Naive thymus-derived CD4-positive, alpha-beta T cell (primary cell): ENCODE measurements around the gene GLIS1. TPM values are rescaled to one million over a fixed set of nuclear protein-coding genes. Genes with fewer than 3 reads are reported as not detected.

Experiments
- ATAC-seq: fragments of 150-1000 bp; cut with Tn5 transposase; 2 replicates; pipeline ENCODE4 v1.10.0; 2021; ENCODE audit warnings: mild to moderate bottlenecking, moderate library complexity
- CTCF ChIA-PET: fragments of 350-600 bp; sonication (Branson Sonifier 250); formaldehyde crosslinking; loops from one replicate; lab custom pipeline; 2021; ENCODE audit warnings: antibody characterized with exemption; lab: Charles Lee
- POLR2A ChIA-PET: fragments of 350-600 bp; sonication (Branson Sonifier 250); formaldehyde crosslinking; loops from one replicate; lab custom pipeline; 2021; ENCODE audit warnings: antibody characterized with exemption, inconsistent platforms; lab: Charles Lee
- DNase-seq, 9 donors: peaks; one replicate each; pipeline versions ENCODE4 v3.0.0 to v3.0.0-alpha.2; 2020 to 2022; ENCODE audit warnings: mixed read lengths in 1 of 9
- H3K27ac ChIP-seq: one replicate; pipeline ENCODE4 v1.7.0; 2013; ENCODE audit warnings: mild to moderate bottlenecking, low read depth, low read length, moderate library complexity
- H3K27me3 ChIP-seq, 2 donors: one replicate each; pipeline ENCODE4 v1.7.0; 2013; ENCODE audit warnings: low read length in 2 of 2, mild to moderate bottlenecking in 2 of 2, moderate library complexity in 2 of 2; ENCODE audit not compliant: control insufficient read depth in 2 of 2, insufficient read depth in 2 of 2
- H3K36me3 ChIP-seq, 3 experiments: 1 replicate in 2 of 3; 2 replicates in 1 of 3; pipeline ENCODE4 v1.7.0; 2013; ENCODE audit warnings: low read length in 3 of 3, mild to moderate bottlenecking in 3 of 3, moderate library complexity in 1 of 3; ENCODE audit not compliant: insufficient read depth in 3 of 3, control insufficient read depth in 2 of 3
- H3K4me1 ChIP-seq, 2 donors: one replicate each; pipeline ENCODE4 v1.7.0; 2013; ENCODE audit warnings: low read length in 2 of 2, mild to moderate bottlenecking in 2 of 2, moderate library complexity in 1 of 2; ENCODE audit not compliant: control insufficient read depth in 2 of 2, insufficient read depth in 2 of 2
- H3K4me3 ChIP-seq: 2 replicates; pipeline ENCODE4 v1.7.0; 2013; ENCODE audit warnings: mild to moderate bottlenecking, low read length
- H3K9me3 ChIP-seq, 3 experiments: 1 replicate in 2 of 3; 2 replicates in 1 of 3; pipeline ENCODE4 v1.7.0; 2013; ENCODE audit warnings: low read length in 3 of 3; ENCODE audit not compliant: control insufficient read depth in 2 of 3
- H3K27ac Mint-ChIP-seq, 9 donors: one replicate each; pipeline ENCODE4 v1.8.0; 2020 to 2022; ENCODE audit warnings: mixed read lengths in 9 of 9, mild to moderate bottlenecking in 8 of 9, moderate library complexity in 5 of 9, inconsistent platforms in 2 of 9
- H3K27me3 Mint-ChIP-seq, 5 donors: one replicate each; pipeline ENCODE4 v1.8.0; 2021 to 2022; ENCODE audit warnings: mixed read lengths in 5 of 5, mild to moderate bottlenecking in 1 of 5
- H3K36me3 Mint-ChIP-seq, 5 donors: one replicate each; pipeline ENCODE4 v1.8.0; 2020 to 2022; ENCODE audit warnings: mixed read lengths in 5 of 5, mild to moderate bottlenecking in 3 of 5, inconsistent platforms in 1 of 5
- H3K4me1 Mint-ChIP-seq, 7 donors: one replicate each; pipeline ENCODE4 v1.8.0; 2020 to 2022; ENCODE audit warnings: mixed read lengths in 7 of 7, mild to moderate bottlenecking in 3 of 7, inconsistent platforms in 1 of 7
- H3K4me3 Mint-ChIP-seq, 10 donors: one replicate each; pipeline ENCODE4 v1.8.0; 2020 to 2022; ENCODE audit warnings: mild to moderate bottlenecking in 10 of 10, mixed read lengths in 10 of 10, moderate library complexity in 6 of 10, inconsistent platforms in 2 of 10
- H3K9me3 Mint-ChIP-seq, 11 donors: one replicate each; pipeline ENCODE4 v1.8.0; 2020 to 2022; ENCODE audit warnings: mixed read lengths in 11 of 11, mild to moderate bottlenecking in 4 of 11, inconsistent platforms in 1 of 11, moderate library complexity in 1 of 11
- intact Hi-C, 2 donors: fragments of 100-400 bp; cut with micrococcal nuclease; formaldehyde crosslinking; loops; one replicate each; pipeline ENCODE4 v1.15.1; 2023
- polyA plus RNA-seq, 2 donors: library from polyadenylated mRNA; unstranded; fragments of 300-500 nt; fragmentation: Illumina TruSeq; gene quantifications; one replicate each; pipeline ENCODE4 v1.2.3, GENCODE V29; 2021
- total RNA-seq, 6 experiments: library from RNA in 5 of 6; stranded (reverse) in 5 of 6; gene quantifications; 1 replicate in 5 of 6; 2 replicates in 1 of 6; pipeline ENCODE4 v1.2.3 and lab custom pipeline; 2021 to 2026

Gene GLIS1
- total and polyA plus RNA-seq, 7 experiments from 2014 or later = not detected

- DNase-seq (no peak), ATAC-seq (no peak)
- Mint-ChIP-seq H3K4me1 (peaks cover 0 to 2% (median 0%) of the 10 kb centered on the region in 7 donors), H3K27ac (no peak overlapping the region), H3K36me3 (no peaks in the 10 kb centered on the region), H3K27me3 (peaks cover 0 to 6% (median 0%) of the 10 kb centered on the region in 5 donors), H3K9me3 (no peaks in the 10 kb centered on the region), H3K4me3 (no peak overlapping the region)
- Histone ChIP-seq H3K9me3 (no peaks in the 10 kb centered on the region), H3K4me3 (no peak overlapping the region), H3K36me3 (no peaks in the 10 kb centered on the region), H3K27me3 (no peaks in the 10 kb centered on the region), H3K27ac (no peak overlapping the region), H3K4me1 (no peaks in the 10 kb centered on the region)
- intact Hi-C loops = no loop called here
- ChIA-PET CTCF (no interaction called here), POLR2A (no interaction called here)
Observed at GRCh38 chr1:53513846-53514245, 225.1 kb downstream of the GLIS1 start.

- H3K36me3 ChIP-seq = no peaks in the 10 kb centered on the region
- peaks cover 0 to 6% (median 0%) of the 10 kb centered on the region in 5 donors for H3K27me3 Mint-ChIP-seq
- H3K4me1 Mint-ChIP-seq = peaks cover 0 to 2% (median 0%) of the 10 kb centered on the region in 7 donors
- intact Hi-C loops = no loop called here
- H3K27ac ChIP-seq = no peak overlapping the region
- no peaks in the 10 kb centered on the region for H3K27me3 ChIP-seq
- H3K4me3 ChIP-seq = no peak overlapping the region
- H3K9me3 ChIP-seq = no peaks in the 10 kb centered on the region
- H3K4me3 Mint-ChIP-seq = no peak overlapping the region
- no peaks in the 10 kb centered on the region for H3K9me3 Mint-ChIP-seq
- no peaks in the 10 kb centered on the region for H3K36me3 Mint-ChIP-seq
- ChIA-PET CTCF (no interaction called here), POLR2A (no interaction called here)
- H3K4me1 ChIP-seq = no peaks in the 10 kb centered on the region
- DNase-seq (no peak), ATAC-seq (no peak)
- H3K27ac Mint-ChIP-seq = no peak overlapping the region
Observed at GRCh38 chr1:53512807-53513755, 225.9 kb downstream of the GLIS1 start.

GRCh38 chr1:53511933-53512806, 226.8 kb downstream of the GLIS1 start:
- no peaks in the 10 kb centered on the region for H3K36me3 ChIP-seq
- CTCF ChIA-PET = no interaction called here
- H3K27me3 Mint-ChIP-seq = peaks cover 0 to 6% (median 0%) of the 10 kb centered on the region in 5 donors

GRCh38 chr1:53511323-53511932, 227.5 kb downstream of the GLIS1 start:
- H3K36me3 Mint-ChIP-seq = no peaks in the 10 kb centered on the region
- H3K9me3 Mint-ChIP-seq = no peaks in the 10 kb centered on the region
- Histone ChIP-seq H3K36me3 (no peaks in the 10 kb centered on the region), H3K9me3 (no peaks in the 10 kb centered on the region), H3K4me1 (no peaks in the 10 kb centered on the region), H3K27ac (no peak overlapping the region), H3K27me3 (no peaks in the 10 kb centered on the region), H3K4me3 (no peak overlapping the region)
- no peak overlapping the region for H3K4me3 Mint-ChIP-seq
- ChIA-PET CTCF (no interaction called here), POLR2A (no interaction called here)
- H3K4me1 Mint-ChIP-seq = peaks cover 0 to 2% (median 0%) of the 10 kb centered on the region in 7 donors
- H3K27me3 Mint-ChIP-seq = peaks cover 0 to 6% (median 0%) of the 10 kb centered on the region in 5 donors
- no peak for ATAC-seq
- DNase-seq = no peak
- H3K27ac Mint-ChIP-seq = no peak overlapping the region
- intact Hi-C loops = no loop called here

More at GRCh38 chr1:53511933-53512806, 226.8 kb downstream of the GLIS1 start:
- Mint-ChIP-seq H3K36me3 (no peaks in the 10 kb centered on the region), H3K4me1 (peaks cover 0 to 2% (median 0%) of the 10 kb centered on the region in 7 donors), H3K4me3 (no peak overlapping the region), H3K9me3 (no peaks in the 10 kb centered on the region), H3K27ac (no peak overlapping the region)
- Histone ChIP-seq H3K27ac (no peak overlapping the region), H3K9me3 (no peaks in the 10 kb centered on the region), H3K4me3 (no peak overlapping the region), H3K27me3 (no peaks in the 10 kb centered on the region), H3K4me1 (no peaks in the 10 kb centered on the region)
- DNase-seq = no peak
- intact Hi-C loops = no loop called here
- no peak for ATAC-seq
- POLR2A ChIA-PET = no interaction called here

GRCh38 chr1:53510215-53510614, 228.7 kb downstream of the GLIS1 start:
- no peak for ATAC-seq
- peaks cover 0 to 6% (median 0%) of the 10 kb centered on the region in 5 donors for H3K27me3 Mint-ChIP-seq
- POLR2A ChIA-PET = no interaction called here

GRCh38 chr1:53509775-53510174, 229.2 kb downstream of the GLIS1 start:
- no peaks in the 10 kb centered on the region for H3K27me3 ChIP-seq
- H3K4me3 ChIP-seq = no peak overlapping the region
- peaks cover 0 to 6% (median 0%) of the 10 kb centered on the region in 5 donors for H3K27me3 Mint-ChIP-seq
- ChIA-PET POLR2A (no interaction called here), CTCF (no interaction called here)
- ATAC-seq (no peak), DNase-seq (no peak)
- no peaks in the 10 kb centered on the region for H3K4me1 ChIP-seq
- no peak overlapping the region for H3K4me3 Mint-ChIP-seq
- H3K27ac ChIP-seq = no peak overlapping the region
- intact Hi-C loops = no loop called here
- H3K9me3 ChIP-seq = no peaks in the 10 kb centered on the region
- H3K9me3 Mint-ChIP-seq = no peaks in the 10 kb centered on the region
- peaks cover 0 to 2% (median 0%) of the 10 kb centered on the region in 7 donors for H3K4me1 Mint-ChIP-seq
- H3K27ac Mint-ChIP-seq = no peak overlapping the region
- no peaks in the 10 kb centered on the region for H3K36me3 Mint-ChIP-seq
- H3K36me3 ChIP-seq = no peaks in the 10 kb centered on the region

More at GRCh38 chr1:53510215-53510614, 228.7 kb downstream of the GLIS1 start:
- Histone ChIP-seq H3K4me3 (no peak overlapping the region), H3K36me3 (no peaks in the 10 kb centered on the region), H3K27me3 (no peaks in the 10 kb centered on the region), H3K27ac (no peak overlapping the region), H3K9me3 (no peaks in the 10 kb centered on the region), H3K4me1 (no peaks in the 10 kb centered on the region)
- H3K36me3 Mint-ChIP-seq = no peaks in the 10 kb centered on the region
- no peak overlapping the region for H3K27ac Mint-ChIP-seq
- intact Hi-C loops = no loop called here
- no peaks in the 10 kb centered on the region for H3K9me3 Mint-ChIP-seq
- H3K4me3 Mint-ChIP-seq = no peak overlapping the region
- CTCF ChIA-PET = no interaction called here
- H3K4me1 Mint-ChIP-seq = peaks cover 0 to 2% (median 0%) of the 10 kb centered on the region in 7 donors
- DNase-seq = no peak
